GM12864 (cell line): ENCODE results near the gene GLDC.
"Not testable (repeated sequence)": the region's sequence is repeated elsewhere in the genome, so short reads cannot be mapped to it uniquely, and the experiment has no call there.

ENCODE experiments used
- DNase-seq: peaks from one replicate; pipeline ENCODE4 v3.0.0-alpha.2; 2011; ENCODE audit warnings: low read depth
- H3K4me3 ChIP-seq: 2 replicates; pipeline ENCODE4 v1.5.1; 2011; ENCODE audit warnings: mild to moderate bottlenecking, low read depth, low read length, control low read depth
- TF ChIP-seq, protein P1 (sequence below): IDR thresholded peaks from 2 replicates; pipeline ENCODE4 v1.5.1; 2011; ENCODE audit warnings: low read depth, mild to moderate bottlenecking, moderate library complexity, low read length, control low read depth, inconsistent platforms; ENCODE audit errors: missing control alignments

Gene GLDC

GRCh38 chr9:6549106-6549800, 96.3 kb downstream of the GLDC start:
- TF ChIP-seq, protein P1, sequence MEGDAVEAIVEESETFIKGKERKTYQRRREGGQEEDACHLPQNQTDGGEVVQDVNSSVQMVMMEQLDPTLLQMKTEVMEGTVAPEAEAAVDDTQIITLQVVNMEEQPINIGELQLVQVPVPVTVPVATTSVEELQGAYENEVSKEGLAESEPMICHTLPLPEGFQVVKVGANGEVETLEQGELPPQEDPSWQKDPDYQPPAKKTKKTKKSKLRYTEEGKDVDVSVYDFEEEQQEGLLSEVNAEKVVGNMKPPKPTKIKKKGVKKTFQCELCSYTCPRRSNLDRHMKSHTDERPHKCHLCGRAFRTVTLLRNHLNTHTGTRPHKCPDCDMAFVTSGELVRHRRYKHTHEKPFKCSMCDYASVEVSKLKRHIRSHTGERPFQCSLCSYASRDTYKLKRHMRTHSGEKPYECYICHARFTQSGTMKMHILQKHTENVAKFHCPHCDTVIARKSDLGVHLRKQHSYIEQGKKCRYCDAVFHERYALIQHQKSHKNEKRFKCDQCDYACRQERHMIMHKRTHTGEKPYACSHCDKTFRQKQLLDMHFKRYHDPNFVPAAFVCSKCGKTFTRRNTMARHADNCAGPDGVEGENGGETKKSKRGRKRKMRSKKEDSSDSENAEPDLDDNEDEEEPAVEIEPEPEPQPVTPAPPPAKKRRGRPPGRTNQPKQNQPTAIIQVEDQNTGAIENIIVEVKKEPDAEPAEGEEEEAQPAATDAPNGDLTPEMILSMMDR: no peak
- DNase-seq: no peak
- H3K4me3 ChIP-seq: no peak overlapping the region

DNA sequence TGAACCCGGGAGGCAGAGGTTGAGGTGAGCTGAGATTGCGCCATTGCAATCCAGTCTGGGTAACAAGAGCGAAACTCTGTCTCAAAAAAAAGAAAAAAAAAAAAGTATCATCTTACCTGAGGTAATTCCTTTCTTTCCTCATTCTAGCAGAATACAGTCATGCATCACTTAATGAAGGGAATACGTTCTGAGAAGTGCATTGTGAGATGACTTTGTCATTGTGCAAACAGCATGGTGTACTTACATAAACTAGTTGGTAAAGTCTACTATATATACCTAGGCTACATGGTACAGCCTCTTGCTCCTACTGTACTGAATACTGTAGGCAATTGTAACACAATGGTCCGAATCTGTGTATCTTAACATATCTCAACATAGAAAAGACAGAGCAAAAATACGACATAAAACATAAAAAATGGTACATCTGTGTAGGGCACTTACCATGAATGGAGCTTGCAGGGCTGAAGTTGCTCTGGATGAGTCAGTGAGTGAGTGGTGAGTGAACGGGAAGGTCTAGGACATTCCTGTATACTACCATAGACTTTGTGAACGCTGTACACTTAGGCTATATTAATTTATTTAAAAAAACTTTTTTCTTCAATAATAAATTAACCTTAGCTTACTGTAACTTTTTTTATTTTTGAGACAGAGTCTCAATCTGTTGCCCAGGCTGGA, 100.4 kb downstream of the GLDC start:
- TF ChIP-seq, protein P1: no peak
- DNase-seq: no peak

DNA sequence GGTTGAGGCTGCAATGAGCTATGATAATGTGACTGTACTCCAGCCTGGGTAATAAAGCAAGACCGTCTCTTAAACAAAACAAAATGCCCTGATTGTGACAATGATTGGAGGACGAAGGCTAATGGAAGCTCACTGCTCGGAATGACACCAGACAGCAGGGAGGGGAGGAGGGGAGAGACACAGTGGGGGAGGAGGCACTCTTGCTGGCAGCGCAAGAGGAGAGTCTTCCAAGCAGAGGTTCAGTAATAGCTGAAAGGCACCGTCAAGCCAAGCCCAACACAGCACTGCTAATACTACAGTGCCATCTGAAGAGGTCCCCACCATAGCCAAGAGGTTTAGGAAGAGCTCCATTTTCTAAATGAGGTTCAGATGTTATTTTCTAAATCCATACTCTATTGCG, 102.3 kb downstream of the GLDC start:
- TF ChIP-seq, protein P1: no peak
- DNase-seq: no peak
- H3K4me3 ChIP-seq: no peak overlapping the region

More for the DNA sequence above, 100.4 kb downstream of the GLDC start:
- no peak overlapping the region for H3K4me3 ChIP-seq

- not testable (repeated sequence) for DNase-seq
Observed at GRCh38 chr9:6542617-6543016, 102.9 kb downstream of the GLDC start.

DNA sequence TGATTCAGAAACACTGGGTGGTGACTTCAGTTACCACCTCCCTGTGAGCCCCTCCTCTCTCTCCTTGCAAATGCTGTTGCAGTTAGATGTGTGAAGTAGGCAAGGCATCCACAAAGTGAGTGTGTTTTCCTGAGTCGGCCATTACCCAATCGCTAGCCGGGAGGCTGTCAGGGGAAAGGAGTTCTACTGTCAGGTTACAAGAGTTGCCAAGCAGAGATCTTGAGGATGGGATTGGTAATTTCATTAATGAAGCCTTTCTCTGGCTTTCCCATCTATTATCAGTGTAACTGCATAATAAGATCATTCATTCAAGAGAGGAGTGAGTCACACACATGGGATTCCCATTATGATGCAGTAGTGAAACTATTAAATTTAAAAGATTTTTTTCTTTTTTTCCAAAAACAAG, 106.9 kb downstream of the GLDC start:
- no peak for DNase-seq
- TF ChIP-seq, protein P1: no peak
- H3K4me3 ChIP-seq: no peak overlapping the region

More at GRCh38 chr9:6542617-6543016, 102.9 kb downstream of the GLDC start:
- H3K4me3 ChIP-seq: not testable (repeated sequence)

GRCh38 chr9:6535594-6535993, 109.9 kb downstream of the GLDC start:
- DNase-seq: no peak
- no peak overlapping the region for H3K4me3 ChIP-seq
- TF ChIP-seq, protein P1: no peak

GRCh38 chr9:6525326-6526045, 120.0 kb downstream of the GLDC start:
- TF ChIP-seq, protein P1: no peak
- no peak overlapping the region for H3K4me3 ChIP-seq
- DNase-seq: no peak
